Measurements from ENCODE around the gene CARS2. TPM values are rescaled to one million over a fixed set of nuclear protein-coding genes. Genes with fewer than 3 reads are reported as not detected.
A peak's percentile ranks its signal among the peaks of the same experiment; 100 is the strongest.

The CARS2 gene
- total RNA-seq, 2 donors from 2014 or later = 43.0 to 82.6 TPM

DNA sequence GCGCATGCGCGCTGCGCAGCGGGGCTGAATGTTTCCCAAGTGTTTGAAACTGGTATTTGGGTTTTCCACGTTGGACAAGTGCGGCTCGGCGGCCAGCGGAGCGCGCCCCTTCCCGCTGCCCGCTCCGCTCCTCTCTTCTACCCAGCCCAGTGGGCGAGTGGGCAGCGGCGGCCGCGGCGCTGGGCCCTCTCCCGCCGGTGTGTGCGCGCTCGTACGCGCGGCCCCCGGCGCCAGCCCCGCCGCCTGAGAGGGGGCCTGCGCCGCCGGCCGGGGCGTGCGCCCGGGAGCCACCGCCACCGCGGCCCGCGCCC, 7.7 kb upstream of the CARS2 start, which contains the start of gene ING1:
ING1 (plus strand) TSS at position 59 of the 311 bp plus-strand sequence. CDS start 450 bp downstream, outside the sequence.
- peak within 1 kb of the TSS; percentile 91 to 98 for H3K9ac ChIP-seq (ENCODE audit: low read depth in 2 of 2, low read length in 2 of 2)
- peak within 1 kb of the TSS; percentile 100 for H3K27ac ChIP-seq
- H3K9me3 ChIP-seq = no peaks in the 10 kb centered on the region
- peaks cover 3% of the 10 kb centered on the region for H3K4me1 ChIP-seq
- intact Hi-C loops (cut with DNase I) = no loop called here
- DNase-seq = no peak
- TF ChIP-seq, protein P1, sequence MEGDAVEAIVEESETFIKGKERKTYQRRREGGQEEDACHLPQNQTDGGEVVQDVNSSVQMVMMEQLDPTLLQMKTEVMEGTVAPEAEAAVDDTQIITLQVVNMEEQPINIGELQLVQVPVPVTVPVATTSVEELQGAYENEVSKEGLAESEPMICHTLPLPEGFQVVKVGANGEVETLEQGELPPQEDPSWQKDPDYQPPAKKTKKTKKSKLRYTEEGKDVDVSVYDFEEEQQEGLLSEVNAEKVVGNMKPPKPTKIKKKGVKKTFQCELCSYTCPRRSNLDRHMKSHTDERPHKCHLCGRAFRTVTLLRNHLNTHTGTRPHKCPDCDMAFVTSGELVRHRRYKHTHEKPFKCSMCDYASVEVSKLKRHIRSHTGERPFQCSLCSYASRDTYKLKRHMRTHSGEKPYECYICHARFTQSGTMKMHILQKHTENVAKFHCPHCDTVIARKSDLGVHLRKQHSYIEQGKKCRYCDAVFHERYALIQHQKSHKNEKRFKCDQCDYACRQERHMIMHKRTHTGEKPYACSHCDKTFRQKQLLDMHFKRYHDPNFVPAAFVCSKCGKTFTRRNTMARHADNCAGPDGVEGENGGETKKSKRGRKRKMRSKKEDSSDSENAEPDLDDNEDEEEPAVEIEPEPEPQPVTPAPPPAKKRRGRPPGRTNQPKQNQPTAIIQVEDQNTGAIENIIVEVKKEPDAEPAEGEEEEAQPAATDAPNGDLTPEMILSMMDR (IDR thresholded peaks at IDR 0.05) = no peak
- no peaks in the 10 kb centered on the region for H3K36me3 ChIP-seq
- no peaks in the 10 kb centered on the region for H3K27me3 ChIP-seq
- H3K4me3 ChIP-seq = peak within 1 kb of the TSS; percentile 92

DNA sequence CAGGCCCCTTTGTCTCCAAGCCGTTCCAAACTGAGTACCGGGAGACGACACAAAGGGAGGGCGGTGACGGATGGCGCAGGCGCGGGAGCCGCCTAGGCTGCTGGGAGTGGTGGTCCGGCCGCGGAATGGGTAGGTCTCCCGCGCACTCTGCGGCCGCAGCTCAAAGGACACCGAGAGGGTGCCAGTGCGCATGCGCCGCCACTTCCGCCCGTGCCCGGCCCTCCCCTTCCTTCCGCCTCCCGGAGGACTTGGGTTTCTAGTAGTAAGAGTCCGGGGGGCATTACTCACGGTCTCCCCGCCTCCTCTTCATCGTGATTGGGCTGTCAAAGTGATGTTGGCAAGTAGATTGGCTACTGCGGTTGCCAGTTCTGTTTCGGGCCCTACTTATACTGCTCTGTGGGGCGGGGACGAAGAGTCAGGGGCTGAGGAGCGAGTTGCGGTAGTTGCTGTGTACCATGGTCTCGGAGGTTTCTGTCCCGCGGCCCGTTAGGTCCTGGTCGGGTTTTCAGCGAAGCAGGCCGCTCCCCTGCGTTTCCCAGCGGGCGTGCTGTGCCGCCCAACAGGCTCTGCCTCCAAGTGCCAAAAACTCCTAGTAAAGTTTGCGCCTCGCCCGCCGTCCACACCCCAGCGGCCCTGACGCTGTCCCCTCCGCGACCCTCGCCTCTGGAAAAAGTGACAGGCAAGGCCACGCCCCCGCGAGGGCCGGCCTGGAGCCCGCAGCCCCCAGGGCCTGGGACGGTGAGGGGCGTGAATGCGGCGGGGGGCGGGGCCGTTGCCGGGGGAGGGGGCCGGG, 7.1 kb upstream of the CARS2 start:
- peak; percentile 99 for DNase-seq
- intact Hi-C loops (cut with DNase I) = no loop called here

DNA sequence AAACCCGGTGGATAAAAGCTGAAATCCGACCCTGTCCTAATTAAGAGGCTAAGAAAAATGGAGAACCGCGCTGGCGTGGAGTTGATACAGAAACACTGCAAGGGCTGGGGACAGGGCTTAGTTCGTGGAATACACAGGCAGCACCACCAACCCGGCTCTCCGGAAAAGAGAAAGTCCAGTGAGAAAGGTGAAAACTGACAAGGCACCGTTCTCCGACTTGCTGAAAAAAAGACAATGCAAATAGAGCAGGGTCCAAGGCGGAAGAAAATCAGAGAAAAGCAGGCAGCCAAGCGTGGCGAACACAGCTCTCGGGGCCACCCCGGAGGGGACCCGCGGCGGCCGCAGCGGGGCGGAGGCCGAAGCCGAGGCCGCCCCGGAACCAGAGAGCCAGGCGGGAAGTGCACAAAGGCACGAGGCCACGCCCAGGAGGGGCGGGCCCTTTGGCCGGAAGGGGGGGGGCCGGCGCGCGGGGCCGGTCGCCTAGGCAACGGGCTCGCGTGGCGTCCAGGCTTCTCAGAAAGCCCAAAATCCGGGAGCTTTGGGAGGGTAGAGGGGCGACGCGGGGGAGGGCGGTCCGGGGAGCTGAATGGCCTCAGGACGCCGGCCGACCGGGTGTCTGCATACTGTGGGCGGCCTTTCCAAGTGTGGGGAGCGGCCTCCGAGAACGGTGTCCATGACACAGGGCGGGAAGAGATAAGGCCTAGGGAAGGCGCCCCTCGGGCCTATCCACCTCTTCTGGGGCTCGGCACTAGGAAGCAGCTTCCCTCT, 6.3 kb upstream of the CARS2 start:
- peak; percentile 86 for DNase-seq
- intact Hi-C loops (cut with DNase I) = no loop called here
- H3K4me3 ChIP-seq = peak overlapping the region; percentile 92
- TF ChIP-seq, protein P1 (IDR thresholded peaks at IDR 0.05) = no peak
- peak overlapping the region; percentile 88 to 98 for H3K9ac ChIP-seq (ENCODE audit: low read depth in 2 of 2, low read length in 2 of 2)
- H3K36me3 ChIP-seq = no peaks in the 10 kb centered on the region
- no peaks in the 10 kb centered on the region for H3K9me3 ChIP-seq
- no peaks in the 10 kb centered on the region for H3K27me3 ChIP-seq
- H3K4me1 ChIP-seq = no peaks in the 10 kb centered on the region
- peak overlapping the region; percentile 100 for H3K27ac ChIP-seq

More for the DNA sequence above, 7.1 kb upstream of the CARS2 start:
- H3K9me3 ChIP-seq = no peaks in the 10 kb centered on the region
- no peaks in the 10 kb centered on the region for H3K4me1 ChIP-seq
- TF ChIP-seq, protein P1 (IDR thresholded peaks at IDR 0.05) = no peak
- no peaks in the 10 kb centered on the region for H3K27me3 ChIP-seq
- peak overlapping the region; percentile 88 to 98 for H3K9ac ChIP-seq (ENCODE audit: low read depth in 2 of 2, low read length in 2 of 2)
- peak overlapping the region; percentile 100 for H3K27ac ChIP-seq
- no peaks in the 10 kb centered on the region for H3K36me3 ChIP-seq
- H3K4me3 ChIP-seq = peak overlapping the region; percentile 92

DNA sequence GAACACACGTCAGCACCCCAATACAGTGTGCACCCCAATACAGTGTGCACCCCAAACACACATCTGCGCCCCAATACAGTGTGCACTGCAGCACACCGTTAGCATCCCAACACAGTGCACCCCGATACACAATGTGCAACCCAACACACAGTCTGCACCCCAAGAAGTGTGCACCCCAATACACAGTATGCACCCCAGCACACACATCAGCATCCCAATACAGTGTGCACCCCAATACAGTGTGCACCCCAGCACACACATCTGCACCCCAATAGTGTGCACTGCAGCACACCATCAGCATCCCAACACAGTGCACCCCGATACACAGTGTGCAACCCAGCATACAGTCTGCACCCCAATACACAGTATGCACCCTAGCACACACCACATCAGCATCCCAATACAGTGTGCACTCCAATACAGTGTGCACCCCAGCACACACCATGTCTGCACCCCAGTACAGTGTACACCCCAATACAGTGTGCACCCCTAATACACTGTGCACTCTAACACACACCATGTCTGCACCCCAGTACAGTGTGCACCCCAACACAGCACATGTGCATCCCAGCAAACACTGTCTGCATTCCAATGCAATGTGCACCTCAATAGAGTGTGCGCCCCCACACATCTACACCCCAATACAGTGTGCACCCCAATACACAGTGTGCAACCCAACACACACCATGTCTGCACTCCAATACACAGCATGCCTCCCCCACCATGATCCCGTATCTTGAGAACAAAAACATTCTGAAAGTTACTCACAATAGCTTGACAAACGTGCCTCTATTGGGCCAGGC, 855 bp upstream of the CARS2 start:
- Histone ChIP-seq H3K9me3 (no peaks in the 10 kb centered on the region), H3K27ac (peak overlapping the region; percentile 60), H3K36me3 (no peaks in the 10 kb centered on the region), H3K4me3 (peak overlapping the region; percentile 64), H3K4me1 (no peaks in the 10 kb centered on the region), H3K9ac (ENCODE audit: low read depth in 2 of 2, low read length in 2 of 2) (peak overlapping the region; percentile 28 to 67), H3K27me3 (no peaks in the 10 kb centered on the region)
- TF ChIP-seq, protein P1 (IDR thresholded peaks at IDR 0.05) = no peak
- intact Hi-C loops (cut with DNase I) = loop anchor here (10.0 kb wide), 2 partner anchors 92 to 198 kb away; partner anchors contain the start of gene NAXD
- DNase-seq = no peak

DNA sequence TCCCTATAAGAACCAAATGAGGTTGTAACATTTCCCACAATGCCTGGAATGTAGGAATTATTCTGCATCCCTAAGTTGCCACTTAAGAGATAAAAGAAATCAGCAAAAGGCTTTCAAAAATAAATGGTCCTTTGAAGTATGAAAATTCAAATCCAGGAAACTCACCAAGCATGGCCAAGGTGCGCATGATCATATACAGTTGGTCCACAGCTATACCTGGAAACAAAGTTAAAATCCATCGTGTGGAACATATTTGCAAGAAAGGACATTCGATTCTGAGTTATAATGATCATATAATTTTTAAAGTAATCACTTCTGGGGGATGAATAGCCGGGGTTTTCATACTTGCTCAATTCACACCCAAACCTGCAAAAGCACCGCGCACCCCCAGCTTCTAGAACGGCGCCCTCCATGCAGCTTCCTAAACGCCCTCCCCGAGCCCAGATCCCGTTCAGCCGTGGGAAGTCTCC, 525 bp downstream of the CARS2 start:
- Histone ChIP-seq H3K27ac (peak overlapping the region; percentile 60), H3K36me3 (no peaks in the 10 kb centered on the region), H3K27me3 (no peaks in the 10 kb centered on the region), H3K4me1 (no peaks in the 10 kb centered on the region), H3K4me3 (peak overlapping the region; percentile 64), H3K9ac (ENCODE audit: low read depth in 2 of 2, low read length in 2 of 2) (peak overlapping the region; percentile 75 to 80), H3K9me3 (no peaks in the 10 kb centered on the region)
- no peak for DNase-seq
- TF ChIP-seq, protein P1 (IDR thresholded peaks at IDR 0.05) = no peak
- intact Hi-C loops (cut with DNase I) = loop anchor here (10.0 kb wide), 2 partner anchors 91 to 199 kb away; partner anchors contain the start of gene NAXD

All from colonic mucosa (tissue), 4 donors.